GM23338 (cell line): ENCODE data around the gene BMP3. TPM values are rescaled to one million over a fixed set of nuclear protein-coding genes. Genes with fewer than 3 reads are reported as not detected.

Source experiments
- ATAC-seq: fragments of 200-7000 bp; cut with Tn5 transposase; 3 replicates; pipeline ENCODE4 v1.9.1; 2020
- DNase-seq: peaks from one replicate; pipeline ENCODE4 v3.0.0-alpha.2; 2015; ENCODE audit warnings: low spot score
- H2AFZ ChIP-seq: fragments of 200-600 bp; sonication (generic); 2 replicates; pipeline ENCODE4 v1.8.0; 2016; ENCODE audit warnings: antibody characterized with exemption, mild to moderate bottlenecking, moderate library complexity
- H3F3A ChIP-seq: fragments of 200-600 bp; sonication (generic); replicated peaks from 2 replicates; pipeline ENCODE4 v1.8.0; 2017; ENCODE audit warnings: antibody characterized with exemption, mixed run types, low read depth
- H3K27ac ChIP-seq: fragments of 200-600 bp; sonication (generic); 2 replicates; pipeline ENCODE4 v1.6.1; 2016; ENCODE audit warnings: low read depth
- H3K27me3 ChIP-seq: fragments of 200-600 bp; sonication (generic); 2 replicates; pipeline ENCODE4 v1.8.0; 2016; ENCODE audit warnings: mild to moderate bottlenecking, mixed run types, moderate library complexity; ENCODE audit not compliant: insufficient read depth
- H3K36me3 ChIP-seq: fragments of 200-600 bp; sonication (generic); 2 replicates; pipeline ENCODE4 v1.8.0; 2016; ENCODE audit warnings: mild to moderate bottlenecking; ENCODE audit not compliant: insufficient read depth
- H3K4me1 ChIP-seq: fragments of 200-600 bp; sonication (generic); 2 replicates; pipeline ENCODE4 v1.8.0; 2016; ENCODE audit warnings: mild to moderate bottlenecking, moderate library complexity; ENCODE audit not compliant: insufficient read depth
- H3K4me2 ChIP-seq: fragments of 200-600 bp; sonication (generic); 2 replicates; pipeline ENCODE4 v1.7.1; 2017; ENCODE audit warnings: mixed run types
- H3K4me3 ChIP-seq: fragments of 200-600 bp; sonication (generic); 2 replicates; pipeline ENCODE4 v1.6.1; 2016; ENCODE audit warnings: mixed run types
- H3K79me2 ChIP-seq: fragments of 200-600 bp; sonication (generic); replicated peaks from 2 replicates; pipeline ENCODE4 v1.8.0; 2017; ENCODE audit warnings: mild to moderate bottlenecking; ENCODE audit not compliant: insufficient read depth
- H3K9me2 ChIP-seq: fragments of 200-600 bp; sonication (generic); 2 replicates; pipeline ENCODE4 v1.8.0; 2017; ENCODE audit not compliant: insufficient read depth
- H4K20me1 ChIP-seq: fragments of 200-600 bp; sonication (generic); replicated peaks from 2 replicates; pipeline ENCODE4 v1.8.0; 2017; ENCODE audit warnings: mild to moderate bottlenecking; ENCODE audit not compliant: insufficient read depth
- H3K27ac Mint-ChIP-seq: 2 replicates; pipeline ENCODE4 v1.8.0; 2020; ENCODE audit warnings: inconsistent platforms, mild to moderate bottlenecking, moderate library complexity, mixed read lengths
- H3K27me3 Mint-ChIP-seq: 3 replicates; pipeline ENCODE4 v1.8.0; 2022; ENCODE audit warnings: low read depth, mild to moderate bottlenecking, moderate library complexity, mixed read lengths, inconsistent platforms; ENCODE audit not compliant: insufficient read depth, poor library complexity
- H3K36me3 Mint-ChIP-seq: 3 replicates; pipeline ENCODE4 v1.8.0; 2021; ENCODE audit warnings: low read depth, mild to moderate bottlenecking, inconsistent platforms, moderate library complexity, mixed read lengths
- H3K4me1 Mint-ChIP-seq: 3 replicates; pipeline ENCODE4 v1.8.0; 2020; ENCODE audit warnings: mild to moderate bottlenecking, inconsistent platforms, mixed read lengths
- H3K4me3 Mint-ChIP-seq: 3 replicates; pipeline ENCODE4 v1.8.0; 2021; ENCODE audit warnings: moderate library complexity, mild to moderate bottlenecking, inconsistent platforms, mixed read lengths
- H3K9me3 Mint-ChIP-seq: 3 replicates; pipeline ENCODE4 v1.8.0; 2020; ENCODE audit warnings: moderate library complexity, mild to moderate bottlenecking, inconsistent platforms, mixed read lengths
- EZH2phosphoT487 ChIP-seq: fragments of 200-600 bp; sonication (generic); IDR thresholded peaks from one replicate; pipeline ENCODE4 v1.8.1; 2018; ENCODE audit warnings: antibody characterized with exemption; ENCODE audit not compliant: unreplicated experiment
- STAT1 ChIP-seq: IDR thresholded peaks from one replicate; pipeline ENCODE4 v1.6.1; 2016; ENCODE audit warnings: antibody characterized with exemption; ENCODE audit not compliant: unreplicated experiment
- ZNF114 ChIP-seq: fragments of 250-450 bp; sonication (Bioruptor Pico); IDR thresholded peaks from 2 replicates; pipeline ENCODE4 v1.5.0; 2020; ENCODE audit warnings: mild to moderate bottlenecking, moderate library complexity
- ZNF331 ChIP-seq: fragments of 250-450 bp; sonication (Bioruptor Pico); IDR thresholded peaks from 2 replicates; pipeline ENCODE4 v1.5.0; 2020; ENCODE audit warnings: low read depth, mild to moderate bottlenecking, moderate library complexity
- polyA plus RNA-seq: library from polyadenylated mRNA; unstranded; fragments of >200 nt; fragmentation: Nextera tagmentation; extraction: Ambion mirVana; gene quantifications from 2 replicates; pipeline ENCODE4 v1.2.1, GENCODE V29; 2016
- total RNA-seq: library from RNA; depleted of rRNA; stranded (reverse); fragments of >200 nt; shearing (Covaris generic); gene quantifications from 2 replicates; pipeline ENCODE4 v1.2.3, GENCODE V29; 2014
- TF ChIP-seq, protein P1 (sequence below): fragments of 250-450 bp; sonication (Bioruptor Pico); IDR thresholded peaks from 2 replicates; pipeline ENCODE4 v1.5.0; 2020; ENCODE audit warnings: mild to moderate bottlenecking, moderate library complexity

BMP3 gene
- total and polyA plus RNA-seq, 2 experiments from 2014 or later, result 0.10 TPM; not detected in 1

DNA sequence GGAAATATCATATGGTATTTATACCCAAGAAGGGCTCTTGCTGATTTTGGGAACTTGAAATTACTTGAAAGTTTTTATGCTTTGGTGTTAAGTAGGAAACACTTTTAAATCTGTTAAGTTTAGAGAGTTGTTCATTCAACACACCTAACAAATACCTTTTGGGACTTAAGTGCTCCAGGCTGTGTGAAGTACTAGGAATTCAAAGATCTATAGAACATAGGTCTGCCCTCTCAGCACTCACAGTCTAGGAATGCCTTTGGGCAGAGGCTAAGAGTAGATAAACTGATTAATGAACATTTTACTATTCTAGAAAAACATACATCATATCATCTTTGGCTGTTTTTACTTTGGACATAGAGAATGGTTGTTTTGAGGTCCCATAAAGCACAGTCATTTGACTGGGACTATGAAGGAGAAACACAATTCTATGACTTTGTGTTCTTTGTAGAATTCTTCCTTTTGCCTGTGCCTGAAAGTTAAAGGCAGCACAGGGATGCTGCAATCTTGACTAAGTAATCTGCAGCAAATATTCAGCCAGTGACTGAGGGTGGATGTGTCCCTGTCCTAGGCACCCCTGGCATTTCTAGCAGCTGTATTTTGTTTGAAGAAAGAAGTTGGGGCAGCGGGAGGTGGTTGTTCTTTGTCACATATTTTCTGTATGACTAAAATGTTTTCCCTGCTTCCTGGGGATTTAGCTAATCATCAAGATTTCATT lies 8.3 kb downstream of the BMP3 start:
- Histone ChIP-seq H3K27ac (no peak overlapping the region), H3K79me2 (no peaks in the 10 kb centered on the region), H3K4me1 (0 out of 2 replicates have a peak, but pooled peaks cover 7% of the 10 kb centered on the region), H3K4me2 (no peak overlapping the region), H3K4me3 (no peak overlapping the region), H3K9me2 (no peaks in the 10 kb centered on the region), H4K20me1 (no peaks in the 10 kb centered on the region), H3K27me3 (peaks cover 4% of the 10 kb centered on the region; the same call in 1 of the 2 replicates), H2AFZ (no peak overlapping the region), H3F3A (no peaks in the 10 kb centered on the region), H3K36me3 (no peaks in the 10 kb centered on the region)
- no peaks in the 10 kb centered on the region for H3K9me3 Mint-ChIP-seq
- H3K27ac Mint-ChIP-seq, result no peak overlapping the region
- no peak for ATAC-seq
- no peak overlapping the region for H3K4me3 Mint-ChIP-seq
- no peaks in the 10 kb centered on the region for H3K27me3 Mint-ChIP-seq
- H3K4me1 Mint-ChIP-seq, result peaks cover 15% of the 10 kb centered on the region
- H3K36me3 Mint-ChIP-seq, result no peaks in the 10 kb centered on the region
- DNase-seq, result no peak
- no peak for TF ChIP-seq ZNF114
- no peak for TF ChIP-seq STAT1
- no peak for TF ChIP-seq ZNF331
- TF ChIP-seq EZH2phosphoT487, result no peak

DNA sequence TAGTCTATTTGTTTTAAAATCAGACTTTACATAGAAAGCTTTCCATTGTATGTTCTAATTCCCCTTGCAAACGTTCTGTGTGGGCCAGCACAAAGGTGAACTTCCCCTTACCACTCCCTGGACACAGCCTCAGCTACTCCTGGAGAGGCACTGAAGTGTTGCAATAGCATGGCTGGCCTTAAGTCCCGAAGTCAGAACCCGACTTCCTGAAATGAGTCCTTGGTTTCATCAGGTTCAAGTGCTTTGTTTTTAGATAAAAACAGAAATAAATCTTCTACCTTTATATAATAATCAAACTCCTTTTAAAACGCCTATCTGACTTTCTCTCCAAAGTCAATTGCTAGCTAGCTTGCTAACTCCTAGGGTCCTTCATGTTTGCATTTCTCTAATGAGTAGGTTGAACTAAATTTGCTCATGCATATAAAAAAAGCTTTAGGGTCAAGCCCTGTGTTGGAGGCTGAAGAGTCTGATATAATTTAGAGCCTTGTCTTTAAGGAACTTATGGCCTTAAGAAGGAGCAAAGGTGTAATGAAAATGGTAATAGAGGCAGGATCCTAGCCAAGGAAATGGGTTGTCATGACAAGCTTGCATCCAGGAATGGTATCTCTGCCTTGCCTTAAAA lies 9.0 kb downstream of the BMP3 start:
- Histone ChIP-seq H3K79me2 (no peaks in the 10 kb centered on the region), H3K4me1 (0 out of 2 replicates have a peak, but pooled peaks cover 7% of the 10 kb centered on the region), H4K20me1 (no peaks in the 10 kb centered on the region), H2AFZ (no peak overlapping the region), H3K27me3 (peaks cover under 1% of the 10 kb centered on the region; the same call in 1 of the 2 replicates), H3F3A (no peaks in the 10 kb centered on the region), H3K9me2 (no peaks in the 10 kb centered on the region), H3K27ac (no peak overlapping the region), H3K36me3 (no peaks in the 10 kb centered on the region), H3K4me3 (no peak overlapping the region), H3K4me2 (no peak overlapping the region)
- H3K27ac Mint-ChIP-seq, result no peak overlapping the region
- no peak for TF ChIP-seq STAT1
- TF ChIP-seq, protein P1, sequence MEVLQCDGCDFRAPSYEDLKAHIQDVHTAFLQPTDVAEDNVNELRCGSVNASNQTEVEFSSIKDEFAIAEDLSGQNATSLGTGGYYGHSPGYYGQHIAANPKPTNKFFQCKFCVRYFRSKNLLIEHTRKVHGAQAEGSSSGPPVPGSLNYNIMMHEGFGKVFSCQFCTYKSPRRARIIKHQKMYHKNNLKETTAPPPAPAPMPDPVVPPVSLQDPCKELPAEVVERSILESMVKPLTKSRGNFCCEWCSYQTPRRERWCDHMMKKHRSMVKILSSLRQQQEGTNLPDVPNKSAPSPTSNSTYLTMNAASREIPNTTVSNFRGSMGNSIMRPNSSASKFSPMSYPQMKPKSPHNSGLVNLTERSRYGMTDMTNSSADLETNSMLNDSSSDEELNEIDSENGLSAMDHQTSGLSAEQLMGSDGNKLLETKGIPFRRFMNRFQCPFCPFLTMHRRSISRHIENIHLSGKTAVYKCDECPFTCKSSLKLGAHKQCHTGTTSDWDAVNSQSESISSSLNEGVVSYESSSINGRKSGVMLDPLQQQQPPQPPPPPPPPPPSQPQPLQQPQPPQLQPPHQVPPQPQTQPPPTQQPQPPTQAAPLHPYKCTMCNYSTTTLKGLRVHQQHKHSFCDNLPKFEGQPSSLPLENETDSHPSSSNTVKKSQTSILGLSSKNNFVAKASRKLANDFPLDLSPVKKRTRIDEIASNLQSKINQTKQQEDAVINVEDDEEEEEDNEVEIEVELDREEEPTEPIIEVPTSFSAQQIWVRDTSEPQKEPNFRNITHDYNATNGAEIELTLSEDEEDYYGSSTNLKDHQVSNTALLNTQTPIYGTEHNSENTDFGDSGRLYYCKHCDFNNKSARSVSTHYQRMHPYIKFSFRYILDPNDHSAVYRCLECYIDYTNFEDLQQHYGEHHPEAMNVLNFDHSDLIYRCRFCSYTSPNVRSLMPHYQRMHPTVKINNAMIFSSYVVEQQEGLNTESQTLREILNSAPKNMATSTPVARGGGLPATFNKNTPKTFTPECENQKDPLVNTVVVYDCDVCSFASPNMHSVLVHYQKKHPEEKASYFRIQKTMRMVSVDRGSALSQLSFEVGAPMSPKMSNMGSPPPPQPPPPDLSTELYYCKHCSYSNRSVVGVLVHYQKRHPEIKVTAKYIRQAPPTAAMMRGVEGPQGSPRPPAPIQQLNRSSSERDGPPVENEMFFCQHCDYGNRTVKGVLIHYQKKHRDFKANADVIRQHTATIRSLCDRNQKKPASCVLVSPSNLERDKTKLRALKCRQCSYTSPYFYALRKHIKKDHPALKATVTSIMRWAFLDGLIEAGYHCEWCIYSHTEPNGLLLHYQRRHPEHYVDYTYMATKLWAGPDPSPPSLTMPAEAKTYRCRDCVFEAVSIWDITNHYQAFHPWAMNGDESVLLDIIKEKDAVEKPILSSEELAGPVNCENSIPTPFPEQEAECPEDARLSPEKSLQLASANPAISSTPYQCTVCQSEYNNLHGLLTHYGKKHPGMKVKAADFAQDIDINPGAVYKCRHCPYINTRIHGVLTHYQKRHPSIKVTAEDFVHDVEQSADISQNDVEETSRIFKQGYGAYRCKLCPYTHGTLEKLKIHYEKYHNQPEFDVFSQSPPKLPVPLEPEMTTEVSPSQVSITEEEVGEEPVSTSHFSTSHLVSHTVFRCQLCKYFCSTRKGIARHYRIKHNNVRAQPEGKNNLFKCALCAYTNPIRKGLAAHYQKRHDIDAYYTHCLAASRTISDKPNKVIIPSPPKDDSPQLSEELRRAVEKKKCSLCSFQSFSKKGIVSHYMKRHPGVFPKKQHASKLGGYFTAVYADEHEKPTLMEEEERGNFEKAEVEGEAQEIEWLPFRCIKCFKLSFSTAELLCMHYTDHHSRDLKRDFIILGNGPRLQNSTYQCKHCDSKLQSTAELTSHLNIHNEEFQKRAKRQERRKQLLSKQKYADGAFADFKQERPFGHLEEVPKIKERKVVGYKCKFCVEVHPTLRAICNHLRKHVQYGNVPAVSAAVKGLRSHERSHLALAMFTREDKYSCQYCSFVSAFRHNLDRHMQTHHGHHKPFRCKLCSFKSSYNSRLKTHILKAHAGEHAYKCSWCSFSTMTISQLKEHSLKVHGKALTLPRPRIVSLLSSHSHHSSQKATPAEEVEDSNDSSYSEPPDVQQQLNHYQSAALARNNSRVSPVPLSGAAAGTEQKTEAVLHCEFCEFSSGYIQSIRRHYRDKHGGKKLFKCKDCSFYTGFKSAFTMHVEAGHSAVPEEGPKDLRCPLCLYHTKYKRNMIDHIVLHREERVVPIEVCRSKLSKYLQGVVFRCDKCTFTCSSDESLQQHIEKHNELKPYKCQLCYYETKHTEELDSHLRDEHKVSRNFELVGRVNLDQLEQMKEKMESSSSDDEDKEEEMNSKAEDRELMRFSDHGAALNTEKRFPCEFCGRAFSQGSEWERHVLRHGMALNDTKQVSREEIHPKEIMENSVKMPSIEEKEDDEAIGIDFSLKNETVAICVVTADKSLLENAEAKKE (CRISPR knock-in tag), result no peak
- no peak overlapping the region for H3K4me3 Mint-ChIP-seq
- DNase-seq (peak; percentile 11), ATAC-seq (no peak; the same call in 2 of the 3 replicates)
- H3K36me3 Mint-ChIP-seq, result no peaks in the 10 kb centered on the region
- H3K4me1 Mint-ChIP-seq, result peaks cover 13% of the 10 kb centered on the region
- H3K9me3 Mint-ChIP-seq, result no peaks in the 10 kb centered on the region
- no peaks in the 10 kb centered on the region for H3K27me3 Mint-ChIP-seq
